SU-DHL-6 (cell line): ENCODE data around the gene CYBA.

Source experiments
- CTCF ChIP-seq: fragments of 200-600 bp; sonication (generic); IDR thresholded peaks from one replicate; pipeline ENCODE4 v1.5.1; 2017; ENCODE audit warnings: antibody characterized with exemption, mild to moderate bottlenecking, low read length, moderate library complexity; ENCODE audit not compliant: insufficient read depth, poor library complexity, severe bottlenecking
- EZH2phosphoT487 ChIP-seq: fragments of 200-600 bp; sonication (generic), shearing (Covaris generic); conservative IDR thresholded peaks from 2 replicates; pipeline ENCODE4 v1.6.1; 2018; ENCODE audit warnings: mild to moderate bottlenecking, antibody characterized with exemption, low read length, moderate library complexity, mixed read lengths

- no peak for TF ChIP-seq CTCF
- no peak for TF ChIP-seq EZH2phosphoT487
These were observed 47.8 kb upstream of the CYBA start for GRCh38 chr16:88698646-88699045.
